SK-N-SH (cell line): Measurements from ENCODE around the gene WDR49. TPM values are rescaled to one million over a fixed set of nuclear protein-coding genes. Genes with fewer than 3 reads are reported as not detected.

Experiments
- CTCF ChIA-PET: fragments of 300-600, 350-600 bp; formaldehyde crosslinking; extraction: SDS; loops from one replicate; lab custom pipeline; 2021; lab: Yijun Ruan, JAX
- POLR2A ChIA-PET: fragments of 350-600 bp; sonication (Branson Sonifier 250); formaldehyde crosslinking; extraction: SDS; loops from one replicate; lab custom pipeline; 2020; ENCODE audit warnings: antibody characterized with exemption, inconsistent platforms; lab: Yijun Ruan, JAX
- DNase-seq: peaks from one replicate; pipeline ENCODE4 v3.0.0; 2012
- H2AFZ ChIP-seq: fragments of 200-600 bp; sonication (generic); 2 replicates; pipeline ENCODE4 v1.8.1; 2016; ENCODE audit warnings: antibody characterized with exemption, mild to moderate bottlenecking, low read depth
- H3F3A ChIP-seq: fragments of 200-600 bp; sonication (generic); replicated peaks from 2 replicates; pipeline ENCODE3; 2016; ENCODE audit warnings: antibody characterized with exemption, mild to moderate bottlenecking; ENCODE audit not compliant: insufficient read depth
- H3K27ac ChIP-seq, 2 experiments: fragments of 200-500 bp in 1 of 2; fragments of 200-600 bp in 1 of 2; sonication (Bioruptor generic) in 1 of 2; sonication (generic), shearing (Covaris generic) in 1 of 2; 2 replicates each; pipeline versions ENCODE4 v1.5.1 to v1.6.1; 2014 to 2016; ENCODE audit warnings: low read depth in 2 of 2, inconsistent platforms in 1 of 2, low read length in 1 of 2, mild to moderate bottlenecking in 1 of 2, mixed read lengths in 1 of 2
- H3K27me3 ChIP-seq: fragments of 200-600 bp; sonication (generic), shearing (Covaris generic); 2 replicates; pipeline ENCODE4 v1.6.1; 2016; ENCODE audit warnings: mixed run types; ENCODE audit not compliant: insufficient read depth
- H3K36me3 ChIP-seq, 2 experiments: fragments of 200-500 bp in 1 of 2; fragments of 200-600 bp in 1 of 2; sonication (Bioruptor generic) in 1 of 2; sonication (generic) in 1 of 2; replicated peaks in 1 of 2; 2 replicates each; pipeline versions ENCODE3 to v1.5.1; 2014 to 2016; ENCODE audit warnings: low read length in 1 of 2, mild to moderate bottlenecking in 1 of 2; ENCODE audit not compliant: insufficient read depth in 2 of 2, control insufficient read depth in 1 of 2
- H3K4me1 ChIP-seq, 2 experiments: fragments of 200-500 bp in 1 of 2; fragments of 200-600 bp in 1 of 2; sonication (Bioruptor generic) in 1 of 2; sonication (generic), shearing (Covaris generic) in 1 of 2; 2 replicates each; pipeline versions ENCODE4 v1.5.1 to v1.6.1; 2014 to 2016; ENCODE audit warnings: low read depth in 1 of 2, low read length in 1 of 2, mixed run types in 1 of 2; ENCODE audit not compliant: insufficient read depth in 2 of 2, control insufficient read depth in 1 of 2
- H3K4me2 ChIP-seq: fragments of 200-600 bp; sonication (generic), shearing (Covaris generic); 2 replicates; pipeline ENCODE4 v1.6.1; 2017; ENCODE audit warnings: mixed run types
- H3K4me3 ChIP-seq, 2 experiments: fragments of 200-500 bp in 1 of 2; fragments of 200-600 bp in 1 of 2; sonication (Bioruptor generic) in 1 of 2; sonication (generic), shearing (Covaris generic) in 1 of 2; 2 replicates each; pipeline versions ENCODE4 v1.5.1 to v1.8.1; 2014 to 2016; ENCODE audit warnings: low read depth in 2 of 2, inconsistent platforms in 1 of 2, low read length in 1 of 2, mild to moderate bottlenecking in 1 of 2, mixed read lengths in 1 of 2, moderate library complexity in 1 of 2
- H3K79me2 ChIP-seq: fragments of 200-600 bp; sonication (generic); 2 replicates; pipeline ENCODE4 v1.8.1; 2017; ENCODE audit warnings: mild to moderate bottlenecking; ENCODE audit not compliant: insufficient read depth
- H3K9ac ChIP-seq: fragments of 200-600 bp; sonication (generic); 2 replicates; pipeline ENCODE4 v1.6.1; 2017; ENCODE audit warnings: mixed run types
- H3K9me2 ChIP-seq: fragments of 200-600 bp; sonication (generic); 2 replicates; pipeline ENCODE4 v1.6.1; 2017; ENCODE audit warnings: mixed run types
- H3K9me3 ChIP-seq: fragments of 200-600 bp; sonication (generic); 2 replicates; pipeline ENCODE4 v1.6.1; 2017; ENCODE audit warnings: mixed run types, mild to moderate bottlenecking, moderate library complexity
- H4K20me1 ChIP-seq: fragments of 200-600 bp; sonication (generic); 2 replicates; pipeline ENCODE4 v1.6.1; 2017; ENCODE audit warnings: mild to moderate bottlenecking, mixed run types; ENCODE audit not compliant: insufficient read depth
- ELF1 ChIP-seq: IDR thresholded peaks from 2 replicates; pipeline ENCODE4 v1.4.0; 2012
- FOXJ3 ChIP-seq: sonication (generic); formaldehyde crosslinking; IDR thresholded peaks from 2 replicates; pipeline ENCODE4 v1.5.1; 2020; ENCODE audit warnings: mild to moderate bottlenecking, missing genetic modification reagents
- GATA2 ChIP-seq: sonication (generic); formaldehyde crosslinking; IDR thresholded peaks from 2 replicates; pipeline ENCODE4 v1.5.0; 2020; ENCODE audit warnings: mild to moderate bottlenecking, missing genetic modification reagents
- JUND ChIP-seq: IDR thresholded peaks from 2 replicates; pipeline ENCODE4 v1.4.0; 2012
- MEF2A ChIP-seq: IDR thresholded peaks from 2 replicates; pipeline ENCODE4 v1.4.0; 2012; ENCODE audit warnings: low read depth, borderline replicate concordance
- NFIC ChIP-seq: IDR thresholded peaks from 2 replicates; pipeline ENCODE4 v1.4.0; 2012; ENCODE audit warnings: borderline replicate concordance
- NRF1 ChIP-seq: IDR thresholded peaks from 2 replicates; pipeline ENCODE4 v1.6.1; 2012; ENCODE audit warnings: low read depth, mild to moderate bottlenecking, low read length
- RAD21 ChIP-seq: IDR thresholded peaks from 2 replicates; pipeline ENCODE4 v1.6.1; 2012; ENCODE audit warnings: mild to moderate bottlenecking, low read length
- RFX5 ChIP-seq: IDR thresholded peaks from 2 replicates; pipeline ENCODE4 v1.6.1; 2012; ENCODE audit warnings: mild to moderate bottlenecking, improper control_type of control experiment, low read length
- RXRA ChIP-seq: IDR thresholded peaks from 2 replicates; pipeline ENCODE4 v1.4.0; 2012; ENCODE audit warnings: low read depth, mild to moderate bottlenecking, borderline replicate concordance
- WGBS: methylation state at CpG from one replicate; pipeline ENCODE4 v1.1.6; 2017; ENCODE audit warnings: low lambda C conversion rate; 5-methylcytosine and 5-hydroxymethylcytosine counted together
- polyA plus RNA-seq, 3 experiments: library from polyadenylated mRNA; depleted of rRNA; stranded (reverse); fragments of >200 nt; gene quantifications; 2 replicates each; pipeline ENCODE4 v1.2.3, GENCODE V29; 2012
- TF ChIP-seq, protein P1 (sequence below): IDR thresholded peaks from 2 replicates; pipeline ENCODE4; 2012
- TF ChIP-seq, protein P2 (sequence below): fragments of 150-350 bp; IDR thresholded peaks from 2 replicates; pipeline ENCODE4 v1.6.1; 2016; ENCODE audit warnings: mild to moderate bottlenecking, low read depth, low read length
- TF ChIP-seq, protein P3 (sequence below): fragments of 200-600 bp; sonication (generic); IDR thresholded peaks from 2 replicates; pipeline ENCODE4 v1.6.1; 2017; ENCODE audit warnings: antibody characterized with exemption, mild to moderate bottlenecking, moderate library complexity
- TF ChIP-seq, protein P4 (sequence below): fragments of 150-350 bp; IDR thresholded peaks from 2 replicates; pipeline ENCODE4 v1.6.1; 2017; ENCODE audit warnings: antibody characterized with exemption, low read length, low read depth, borderline replicate concordance
- TF ChIP-seq, protein P5 (sequence below): IDR thresholded peaks from 2 replicates; pipeline ENCODE4 v1.6.1; 2012; ENCODE audit warnings: mild to moderate bottlenecking, low read depth, low read length, moderate library complexity

The WDR49 gene
- polyA plus RNA-seq, 1 of the 3 experiments (the other 2 are of a cell fraction): not detected

DNA sequence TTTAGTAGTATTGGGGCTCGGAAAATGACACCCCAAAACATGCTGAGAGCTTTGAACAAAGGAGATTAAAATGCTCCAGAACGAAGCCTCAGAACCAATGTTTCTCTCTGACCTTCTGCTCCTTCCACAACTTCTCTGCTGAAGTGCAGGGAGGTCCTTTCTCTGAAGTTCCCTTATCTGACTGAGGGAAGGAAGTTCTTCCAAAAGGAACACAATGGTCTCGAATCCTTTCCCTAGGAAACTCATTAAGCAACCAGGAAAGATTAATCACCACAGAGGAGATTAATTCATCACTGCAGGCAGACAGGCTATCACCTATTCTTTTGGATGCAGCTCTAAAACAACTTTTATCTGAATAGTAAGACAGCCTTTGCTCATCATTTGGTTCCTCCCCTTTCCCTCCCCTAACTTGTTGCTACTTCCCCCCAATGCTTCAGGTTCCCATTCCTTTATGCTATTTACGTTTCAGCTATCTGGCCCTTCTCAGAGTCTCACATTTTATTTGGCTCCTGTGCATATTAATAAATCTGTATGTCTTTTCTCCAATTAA, 18.2 kb upstream of the WDR49 start:
- H3F3A ChIP-seq: peaks cover 5% of the 10 kb centered on the region
- no peak overlapping the region for H3K9ac ChIP-seq
- ChIA-PET POLR2A (no interaction called here), CTCF (interaction anchor here (0.8 kb wide), 1 partner anchor 13 kb away, joined by 3 read pairs; no protein-coding TSS in a partner anchor)
- H3K4me2 ChIP-seq: no peak overlapping the region
- no peaks in the 10 kb centered on the region for H3K9me2 ChIP-seq
- no peak overlapping the region for H3K27ac ChIP-seq
- peaks cover 6% of the 10 kb centered on the region; the same call in 1 of the 2 replicates for H3K9me3 ChIP-seq
- no peaks in the 10 kb centered on the region for H3K27me3 ChIP-seq
- H3K36me3 ChIP-seq: peaks cover 21 to 41% of the 10 kb centered on the region in 2 experiments
- 95% methylated on average over 4 of the region's 4 CpGs for WGBS
- H3K79me2 ChIP-seq: no peaks in the 10 kb centered on the region
- H3K4me1 ChIP-seq: no peaks in the 10 kb centered on the region
- no peak overlapping the region for H2AFZ ChIP-seq
- no peak for DNase-seq
- H4K20me1 ChIP-seq: no peaks in the 10 kb centered on the region
- TF ChIP-seq RAD21 (no peak), GATA2 (no peak), MEF2A (no peak), FOXJ3 (no peak), NFIC (no peak), ELF1 (no peak), RXRA (no peak)
- TF ChIP-seq, protein P1, sequence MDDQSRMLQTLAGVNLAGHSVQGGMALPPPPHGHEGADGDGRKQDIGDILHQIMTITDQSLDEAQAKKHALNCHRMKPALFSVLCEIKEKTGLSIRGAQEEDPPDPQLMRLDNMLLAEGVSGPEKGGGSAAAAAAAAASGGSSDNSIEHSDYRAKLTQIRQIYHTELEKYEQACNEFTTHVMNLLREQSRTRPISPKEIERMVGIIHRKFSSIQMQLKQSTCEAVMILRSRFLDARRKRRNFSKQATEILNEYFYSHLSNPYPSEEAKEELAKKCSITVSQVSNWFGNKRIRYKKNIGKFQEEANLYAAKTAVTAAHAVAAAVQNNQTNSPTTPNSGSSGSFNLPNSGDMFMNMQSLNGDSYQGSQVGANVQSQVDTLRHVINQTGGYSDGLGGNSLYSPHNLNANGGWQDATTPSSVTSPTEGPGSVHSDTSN: no peak
- TF ChIP-seq, protein P2, sequence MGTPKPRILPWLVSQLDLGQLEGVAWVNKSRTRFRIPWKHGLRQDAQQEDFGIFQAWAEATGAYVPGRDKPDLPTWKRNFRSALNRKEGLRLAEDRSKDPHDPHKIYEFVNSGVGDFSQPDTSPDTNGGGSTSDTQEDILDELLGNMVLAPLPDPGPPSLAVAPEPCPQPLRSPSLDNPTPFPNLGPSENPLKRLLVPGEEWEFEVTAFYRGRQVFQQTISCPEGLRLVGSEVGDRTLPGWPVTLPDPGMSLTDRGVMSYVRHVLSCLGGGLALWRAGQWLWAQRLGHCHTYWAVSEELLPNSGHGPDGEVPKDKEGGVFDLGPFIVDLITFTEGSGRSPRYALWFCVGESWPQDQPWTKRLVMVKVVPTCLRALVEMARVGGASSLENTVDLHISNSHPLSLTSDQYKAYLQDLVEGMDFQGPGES: no peak
- TF ChIP-seq, protein P3, sequence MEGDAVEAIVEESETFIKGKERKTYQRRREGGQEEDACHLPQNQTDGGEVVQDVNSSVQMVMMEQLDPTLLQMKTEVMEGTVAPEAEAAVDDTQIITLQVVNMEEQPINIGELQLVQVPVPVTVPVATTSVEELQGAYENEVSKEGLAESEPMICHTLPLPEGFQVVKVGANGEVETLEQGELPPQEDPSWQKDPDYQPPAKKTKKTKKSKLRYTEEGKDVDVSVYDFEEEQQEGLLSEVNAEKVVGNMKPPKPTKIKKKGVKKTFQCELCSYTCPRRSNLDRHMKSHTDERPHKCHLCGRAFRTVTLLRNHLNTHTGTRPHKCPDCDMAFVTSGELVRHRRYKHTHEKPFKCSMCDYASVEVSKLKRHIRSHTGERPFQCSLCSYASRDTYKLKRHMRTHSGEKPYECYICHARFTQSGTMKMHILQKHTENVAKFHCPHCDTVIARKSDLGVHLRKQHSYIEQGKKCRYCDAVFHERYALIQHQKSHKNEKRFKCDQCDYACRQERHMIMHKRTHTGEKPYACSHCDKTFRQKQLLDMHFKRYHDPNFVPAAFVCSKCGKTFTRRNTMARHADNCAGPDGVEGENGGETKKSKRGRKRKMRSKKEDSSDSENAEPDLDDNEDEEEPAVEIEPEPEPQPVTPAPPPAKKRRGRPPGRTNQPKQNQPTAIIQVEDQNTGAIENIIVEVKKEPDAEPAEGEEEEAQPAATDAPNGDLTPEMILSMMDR: no peak
- H3K4me3 ChIP-seq: no peak overlapping the region

DNA sequence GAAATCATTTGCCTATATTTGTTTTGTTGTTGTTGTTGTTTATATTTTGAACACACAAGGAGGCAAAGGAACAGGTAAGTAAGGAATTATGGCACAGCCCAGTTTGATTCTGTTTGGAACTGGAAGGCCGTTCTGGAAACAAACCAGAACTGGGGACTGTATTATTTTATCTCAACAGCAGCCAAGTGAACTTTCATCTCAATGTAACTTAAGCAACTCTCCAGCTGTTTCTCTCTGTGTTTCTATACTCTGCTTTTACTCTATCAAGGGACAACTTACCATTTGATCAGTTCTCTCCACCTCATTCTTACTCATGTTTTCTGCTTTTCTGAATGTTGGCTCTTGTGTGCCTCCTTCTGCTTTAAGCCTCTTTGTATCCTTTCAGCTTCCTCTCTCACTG, 16.0 kb upstream of the WDR49 start:
- Histone ChIP-seq H3F3A (peaks cover 5% of the 10 kb centered on the region), H3K9me3 (no peaks in the 10 kb centered on the region), H4K20me1 (no peaks in the 10 kb centered on the region), H3K4me3 (no peak overlapping the region), H2AFZ (no peak overlapping the region), H3K4me1 (no peaks in the 10 kb centered on the region), H3K27ac (no peak overlapping the region), H3K79me2 (no peaks in the 10 kb centered on the region), H3K36me3 (peaks cover 7 to 18% of the 10 kb centered on the region in 2 experiments), H3K9ac (no peak overlapping the region), H3K27me3 (no peaks in the 10 kb centered on the region), H3K9me2 (no peaks in the 10 kb centered on the region), H3K4me2 (no peak overlapping the region)
- no peak for TF ChIP-seq RFX5
- no peak for TF ChIP-seq GATA2
- TF ChIP-seq, protein P4, sequence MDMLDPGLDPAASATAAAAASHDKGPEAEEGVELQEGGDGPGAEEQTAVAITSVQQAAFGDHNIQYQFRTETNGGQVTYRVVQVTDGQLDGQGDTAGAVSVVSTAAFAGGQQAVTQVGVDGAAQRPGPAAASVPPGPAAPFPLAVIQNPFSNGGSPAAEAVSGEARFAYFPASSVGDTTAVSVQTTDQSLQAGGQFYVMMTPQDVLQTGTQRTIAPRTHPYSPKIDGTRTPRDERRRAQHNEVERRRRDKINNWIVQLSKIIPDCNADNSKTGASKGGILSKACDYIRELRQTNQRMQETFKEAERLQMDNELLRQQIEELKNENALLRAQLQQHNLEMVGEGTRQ: no peak
- no peak for TF ChIP-seq JUND
- TF ChIP-seq, protein P5, sequence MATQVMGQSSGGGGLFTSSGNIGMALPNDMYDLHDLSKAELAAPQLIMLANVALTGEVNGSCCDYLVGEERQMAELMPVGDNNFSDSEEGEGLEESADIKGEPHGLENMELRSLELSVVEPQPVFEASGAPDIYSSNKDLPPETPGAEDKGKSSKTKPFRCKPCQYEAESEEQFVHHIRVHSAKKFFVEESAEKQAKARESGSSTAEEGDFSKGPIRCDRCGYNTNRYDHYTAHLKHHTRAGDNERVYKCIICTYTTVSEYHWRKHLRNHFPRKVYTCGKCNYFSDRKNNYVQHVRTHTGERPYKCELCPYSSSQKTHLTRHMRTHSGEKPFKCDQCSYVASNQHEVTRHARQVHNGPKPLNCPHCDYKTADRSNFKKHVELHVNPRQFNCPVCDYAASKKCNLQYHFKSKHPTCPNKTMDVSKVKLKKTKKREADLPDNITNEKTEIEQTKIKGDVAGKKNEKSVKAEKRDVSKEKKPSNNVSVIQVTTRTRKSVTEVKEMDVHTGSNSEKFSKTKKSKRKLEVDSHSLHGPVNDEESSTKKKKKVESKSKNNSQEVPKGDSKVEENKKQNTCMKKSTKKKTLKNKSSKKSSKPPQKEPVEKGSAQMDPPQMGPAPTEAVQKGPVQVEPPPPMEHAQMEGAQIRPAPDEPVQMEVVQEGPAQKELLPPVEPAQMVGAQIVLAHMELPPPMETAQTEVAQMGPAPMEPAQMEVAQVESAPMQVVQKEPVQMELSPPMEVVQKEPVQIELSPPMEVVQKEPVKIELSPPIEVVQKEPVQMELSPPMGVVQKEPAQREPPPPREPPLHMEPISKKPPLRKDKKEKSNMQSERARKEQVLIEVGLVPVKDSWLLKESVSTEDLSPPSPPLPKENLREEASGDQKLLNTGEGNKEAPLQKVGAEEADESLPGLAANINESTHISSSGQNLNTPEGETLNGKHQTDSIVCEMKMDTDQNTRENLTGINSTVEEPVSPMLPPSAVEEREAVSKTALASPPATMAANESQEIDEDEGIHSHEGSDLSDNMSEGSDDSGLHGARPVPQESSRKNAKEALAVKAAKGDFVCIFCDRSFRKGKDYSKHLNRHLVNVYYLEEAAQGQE: no peak
- TF ChIP-seq, protein P2: no peak
- TF ChIP-seq NRF1: no peak
- no peak for TF ChIP-seq FOXJ3
- ChIA-PET CTCF (interaction anchor here (1.1 to 1.7 kb wide), 2 partner anchors 15 to 289 kb away, joined by 4 to 7 read pairs; partner anchors contain the start of gene ZBBX), POLR2A (interaction anchor here (0.6 kb wide), 1 partner anchor 17 kb away, joined by 3 read pairs; no protein-coding TSS in a partner anchor)
- DNase-seq: no peak
- 100% methylated on average over 1 of the region's 1 CpG for WGBS
